ENCODE data around the gene RUNX3.

DNA sequence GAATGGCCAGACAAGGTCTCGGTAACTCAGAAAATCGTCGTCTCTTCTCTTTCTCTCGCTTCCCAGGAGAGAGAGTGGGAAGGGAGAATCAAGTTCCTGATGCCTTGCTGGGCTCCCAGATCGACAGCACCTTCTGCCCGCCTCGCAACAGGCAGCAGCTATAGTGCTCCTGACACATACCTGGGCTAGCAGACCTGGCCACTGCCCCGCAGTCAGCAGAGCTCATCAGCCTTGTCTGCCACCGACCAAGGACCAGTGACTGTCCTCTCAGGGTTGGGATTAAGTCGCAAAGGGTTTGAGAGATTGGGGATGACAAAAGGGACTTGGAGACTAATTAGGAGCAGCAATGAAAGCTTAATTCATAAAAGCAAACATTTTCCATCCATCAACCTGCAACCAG lies 4.1 kb downstream of the RUNX3 start:
- TF ChIP-seq FOXJ3 (CRISPR knock-in tag; IDR thresholded peaks at IDR 0.05; ENCODE audit: borderline replicate concordance) (no peak), NR2C2 (CRISPR knock-in tag; IDR thresholded peaks at IDR 0.05) (no peak)
- TF ChIP-seq, protein P1, sequence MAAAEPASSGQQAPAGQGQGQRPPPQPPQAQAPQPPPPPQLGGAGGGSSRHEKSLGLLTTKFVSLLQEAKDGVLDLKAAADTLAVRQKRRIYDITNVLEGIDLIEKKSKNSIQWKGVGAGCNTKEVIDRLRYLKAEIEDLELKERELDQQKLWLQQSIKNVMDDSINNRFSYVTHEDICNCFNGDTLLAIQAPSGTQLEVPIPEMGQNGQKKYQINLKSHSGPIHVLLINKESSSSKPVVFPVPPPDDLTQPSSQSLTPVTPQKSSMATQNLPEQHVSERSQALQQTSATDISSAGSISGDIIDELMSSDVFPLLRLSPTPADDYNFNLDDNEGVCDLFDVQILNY (CRISPR knock-in tag; IDR thresholded peaks at IDR 0.05) = no peak
- TF ChIP-seq, protein P2, sequence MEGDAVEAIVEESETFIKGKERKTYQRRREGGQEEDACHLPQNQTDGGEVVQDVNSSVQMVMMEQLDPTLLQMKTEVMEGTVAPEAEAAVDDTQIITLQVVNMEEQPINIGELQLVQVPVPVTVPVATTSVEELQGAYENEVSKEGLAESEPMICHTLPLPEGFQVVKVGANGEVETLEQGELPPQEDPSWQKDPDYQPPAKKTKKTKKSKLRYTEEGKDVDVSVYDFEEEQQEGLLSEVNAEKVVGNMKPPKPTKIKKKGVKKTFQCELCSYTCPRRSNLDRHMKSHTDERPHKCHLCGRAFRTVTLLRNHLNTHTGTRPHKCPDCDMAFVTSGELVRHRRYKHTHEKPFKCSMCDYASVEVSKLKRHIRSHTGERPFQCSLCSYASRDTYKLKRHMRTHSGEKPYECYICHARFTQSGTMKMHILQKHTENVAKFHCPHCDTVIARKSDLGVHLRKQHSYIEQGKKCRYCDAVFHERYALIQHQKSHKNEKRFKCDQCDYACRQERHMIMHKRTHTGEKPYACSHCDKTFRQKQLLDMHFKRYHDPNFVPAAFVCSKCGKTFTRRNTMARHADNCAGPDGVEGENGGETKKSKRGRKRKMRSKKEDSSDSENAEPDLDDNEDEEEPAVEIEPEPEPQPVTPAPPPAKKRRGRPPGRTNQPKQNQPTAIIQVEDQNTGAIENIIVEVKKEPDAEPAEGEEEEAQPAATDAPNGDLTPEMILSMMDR (IDR thresholded peaks at IDR 0.05) = no peak
- TF ChIP-seq, protein P3, sequence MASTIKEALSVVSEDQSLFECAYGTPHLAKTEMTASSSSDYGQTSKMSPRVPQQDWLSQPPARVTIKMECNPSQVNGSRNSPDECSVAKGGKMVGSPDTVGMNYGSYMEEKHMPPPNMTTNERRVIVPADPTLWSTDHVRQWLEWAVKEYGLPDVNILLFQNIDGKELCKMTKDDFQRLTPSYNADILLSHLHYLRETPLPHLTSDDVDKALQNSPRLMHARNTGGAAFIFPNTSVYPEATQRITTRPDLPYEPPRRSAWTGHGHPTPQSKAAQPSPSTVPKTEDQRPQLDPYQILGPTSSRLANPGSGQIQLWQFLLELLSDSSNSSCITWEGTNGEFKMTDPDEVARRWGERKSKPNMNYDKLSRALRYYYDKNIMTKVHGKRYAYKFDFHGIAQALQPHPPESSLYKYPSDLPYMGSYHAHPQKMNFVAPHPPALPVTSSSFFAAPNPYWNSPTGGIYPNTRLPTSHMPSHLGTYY (CRISPR knock-in tag; IDR thresholded peaks at IDR 0.05) = no peak
- TF ChIP-seq, protein P4, sequence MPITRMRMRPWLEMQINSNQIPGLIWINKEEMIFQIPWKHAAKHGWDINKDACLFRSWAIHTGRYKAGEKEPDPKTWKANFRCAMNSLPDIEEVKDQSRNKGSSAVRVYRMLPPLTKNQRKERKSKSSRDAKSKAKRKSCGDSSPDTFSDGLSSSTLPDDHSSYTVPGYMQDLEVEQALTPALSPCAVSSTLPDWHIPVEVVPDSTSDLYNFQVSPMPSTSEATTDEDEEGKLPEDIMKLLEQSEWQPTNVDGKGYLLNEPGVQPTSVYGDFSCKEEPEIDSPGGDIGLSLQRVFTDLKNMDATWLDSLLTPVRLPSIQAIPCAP (CRISPR knock-in tag; IDR thresholded peaks at IDR 0.05) = no peak

Data from WTC11 (cell line).